Type B pancreatic cell (in vitro differentiated cells): ENCODE data around the gene FGFRL1. TPM values are rescaled to one million over a fixed set of nuclear protein-coding genes. Genes with fewer than 3 reads are reported as not detected.

ENCODE experiments used
- DNase-seq: peaks from one replicate; pipeline ENCODE4 v3.0.0; 2021; ENCODE audit warnings: mixed read lengths; ENCODE audit not compliant: unreplicated experiment; ENCODE audit errors: extremely low spot score
- H3K27ac Mint-ChIP-seq: 2 replicates; pipeline ENCODE4 v1.8.0; 2021; ENCODE audit warnings: mild to moderate bottlenecking, mixed read lengths
- H3K27me3 Mint-ChIP-seq: 2 replicates; pipeline ENCODE4 v1.8.0; 2021; ENCODE audit warnings: mixed read lengths
- H3K36me3 Mint-ChIP-seq: 2 replicates; pipeline ENCODE4 v1.8.0; 2021; ENCODE audit warnings: mixed read lengths
- H3K4me1 Mint-ChIP-seq: one replicate; pipeline ENCODE4 v1.8.0; 2021; ENCODE audit warnings: mixed read lengths; ENCODE audit not compliant: unreplicated experiment
- H3K4me3 Mint-ChIP-seq: 2 replicates; pipeline ENCODE4 v1.8.0; 2021; ENCODE audit warnings: mild to moderate bottlenecking, mixed read lengths
- H3K9me3 Mint-ChIP-seq: 2 replicates; pipeline ENCODE4 v1.8.0; 2021; ENCODE audit warnings: mixed read lengths
- total RNA-seq: library from RNA; stranded (reverse); gene quantifications from 2 replicates; pipeline ENCODE4 v1.2.1, GENCODE V29; 2021; ENCODE audit warnings: low replicate concordance
- TF ChIP-seq, protein P1 (sequence below): fragments of 200-600 bp; sonication (generic); conservative IDR thresholded peaks from 2 replicates; pipeline ENCODE4 v1.5.0; 2021; ENCODE audit warnings: antibody characterized with exemption, mild to moderate bottlenecking

FGFRL1 gene
- total RNA-seq, 1 donor from 2014 or later: 30.9 TPM

DNA sequence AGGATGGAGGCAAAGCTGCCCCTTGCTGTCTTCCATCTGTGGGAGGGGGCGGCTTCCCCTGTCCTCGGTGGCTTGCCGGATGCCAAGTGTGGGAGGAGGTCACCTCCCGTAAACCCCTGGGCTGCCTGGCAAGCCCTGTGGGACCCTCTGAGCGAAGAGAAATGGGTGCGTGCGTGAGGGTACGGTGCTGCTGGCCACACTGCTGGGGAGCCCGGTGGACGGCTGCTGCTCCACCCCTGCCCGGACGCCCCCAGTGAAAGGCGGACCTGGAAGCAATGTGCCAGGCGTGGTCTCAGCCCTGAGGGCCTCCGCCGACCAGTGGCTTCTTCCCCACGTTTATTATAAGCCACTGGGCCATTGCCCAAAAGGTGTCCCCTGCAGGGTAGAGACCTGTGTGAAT, 29.1 kb upstream of the FGFRL1 start:
- Mint-ChIP-seq H3K27me3 (no peaks in the 10 kb centered on the region), H3K9me3 (no peaks in the 10 kb centered on the region), H3K27ac (no peak overlapping the region), H3K36me3 (no peaks in the 10 kb centered on the region), H3K4me3 (no peak overlapping the region), H3K4me1 (peaks cover 12% of the 10 kb centered on the region)
- TF ChIP-seq, protein P1, sequence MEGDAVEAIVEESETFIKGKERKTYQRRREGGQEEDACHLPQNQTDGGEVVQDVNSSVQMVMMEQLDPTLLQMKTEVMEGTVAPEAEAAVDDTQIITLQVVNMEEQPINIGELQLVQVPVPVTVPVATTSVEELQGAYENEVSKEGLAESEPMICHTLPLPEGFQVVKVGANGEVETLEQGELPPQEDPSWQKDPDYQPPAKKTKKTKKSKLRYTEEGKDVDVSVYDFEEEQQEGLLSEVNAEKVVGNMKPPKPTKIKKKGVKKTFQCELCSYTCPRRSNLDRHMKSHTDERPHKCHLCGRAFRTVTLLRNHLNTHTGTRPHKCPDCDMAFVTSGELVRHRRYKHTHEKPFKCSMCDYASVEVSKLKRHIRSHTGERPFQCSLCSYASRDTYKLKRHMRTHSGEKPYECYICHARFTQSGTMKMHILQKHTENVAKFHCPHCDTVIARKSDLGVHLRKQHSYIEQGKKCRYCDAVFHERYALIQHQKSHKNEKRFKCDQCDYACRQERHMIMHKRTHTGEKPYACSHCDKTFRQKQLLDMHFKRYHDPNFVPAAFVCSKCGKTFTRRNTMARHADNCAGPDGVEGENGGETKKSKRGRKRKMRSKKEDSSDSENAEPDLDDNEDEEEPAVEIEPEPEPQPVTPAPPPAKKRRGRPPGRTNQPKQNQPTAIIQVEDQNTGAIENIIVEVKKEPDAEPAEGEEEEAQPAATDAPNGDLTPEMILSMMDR: no peak
- no peak for DNase-seq

DNA sequence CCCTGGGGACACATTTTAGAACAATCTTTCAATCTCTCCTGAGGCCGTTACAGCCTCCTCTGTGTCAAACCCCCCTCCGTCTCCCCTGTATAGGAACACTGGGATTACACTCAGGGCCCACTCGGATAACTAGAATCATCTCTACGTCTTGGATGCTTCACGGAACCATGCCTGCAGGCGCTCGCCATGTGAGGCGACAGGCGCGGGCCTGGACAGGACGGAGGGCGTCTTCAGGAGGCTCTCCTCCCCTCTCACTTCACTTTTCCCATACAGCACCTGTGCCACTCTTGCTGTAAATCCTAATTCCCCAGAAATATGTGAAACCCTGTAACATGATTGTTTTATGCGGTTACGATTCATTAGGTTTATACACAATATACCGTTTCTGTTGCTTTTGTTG, 28.6 kb upstream of the FGFRL1 start:
- Mint-ChIP-seq H3K27me3 (no peaks in the 10 kb centered on the region), H3K4me1 (peaks cover 12% of the 10 kb centered on the region), H3K9me3 (no peaks in the 10 kb centered on the region), H3K36me3 (no peaks in the 10 kb centered on the region), H3K4me3 (no peak overlapping the region), H3K27ac (no peak overlapping the region)
- no peak for DNase-seq
- TF ChIP-seq, protein P1: no peak

DNA sequence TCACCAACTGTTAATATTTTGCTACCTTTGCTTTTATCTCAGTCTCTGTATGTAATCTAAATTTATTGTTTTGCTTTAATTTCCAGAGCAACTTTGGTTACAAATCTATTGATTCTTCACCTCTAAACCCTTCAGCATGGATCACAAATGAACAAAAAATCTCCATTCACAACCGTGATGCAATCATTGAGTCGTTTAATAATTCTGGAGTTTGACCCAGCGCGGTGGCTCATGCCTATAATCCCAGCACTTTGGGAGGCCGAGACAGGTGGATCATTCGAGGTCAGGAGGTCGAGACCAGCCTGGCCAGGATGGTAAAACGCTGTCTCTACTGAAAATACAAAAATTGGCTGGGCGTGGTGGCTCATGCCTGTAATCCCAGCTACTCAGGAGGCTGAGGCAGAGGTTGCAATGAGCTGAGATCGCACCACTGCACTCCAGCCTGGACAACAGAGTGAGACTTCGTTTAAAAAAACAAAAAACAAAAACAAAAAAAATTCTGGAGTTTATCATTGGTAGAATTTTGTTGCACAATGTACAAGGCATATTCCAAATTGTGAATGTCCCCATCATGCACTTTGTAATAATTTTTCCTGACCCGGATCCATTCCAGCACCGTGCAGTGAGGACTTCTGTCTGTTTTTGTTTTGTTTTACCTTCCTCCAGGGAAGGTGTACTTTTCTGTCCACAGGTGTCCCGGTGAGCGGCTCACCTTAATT, 26.9 kb upstream of the FGFRL1 start:
- peak overlapping the region; percentile 71 for H3K4me3 Mint-ChIP-seq
- no peaks in the 10 kb centered on the region for H3K27me3 Mint-ChIP-seq
- TF ChIP-seq, protein P1: no peak
- H3K4me1 Mint-ChIP-seq: peaks cover 12% of the 10 kb centered on the region
- H3K9me3 Mint-ChIP-seq: no peaks in the 10 kb centered on the region
- H3K27ac Mint-ChIP-seq: no peak overlapping the region
- no peak for DNase-seq
- H3K36me3 Mint-ChIP-seq: no peaks in the 10 kb centered on the region

DNA sequence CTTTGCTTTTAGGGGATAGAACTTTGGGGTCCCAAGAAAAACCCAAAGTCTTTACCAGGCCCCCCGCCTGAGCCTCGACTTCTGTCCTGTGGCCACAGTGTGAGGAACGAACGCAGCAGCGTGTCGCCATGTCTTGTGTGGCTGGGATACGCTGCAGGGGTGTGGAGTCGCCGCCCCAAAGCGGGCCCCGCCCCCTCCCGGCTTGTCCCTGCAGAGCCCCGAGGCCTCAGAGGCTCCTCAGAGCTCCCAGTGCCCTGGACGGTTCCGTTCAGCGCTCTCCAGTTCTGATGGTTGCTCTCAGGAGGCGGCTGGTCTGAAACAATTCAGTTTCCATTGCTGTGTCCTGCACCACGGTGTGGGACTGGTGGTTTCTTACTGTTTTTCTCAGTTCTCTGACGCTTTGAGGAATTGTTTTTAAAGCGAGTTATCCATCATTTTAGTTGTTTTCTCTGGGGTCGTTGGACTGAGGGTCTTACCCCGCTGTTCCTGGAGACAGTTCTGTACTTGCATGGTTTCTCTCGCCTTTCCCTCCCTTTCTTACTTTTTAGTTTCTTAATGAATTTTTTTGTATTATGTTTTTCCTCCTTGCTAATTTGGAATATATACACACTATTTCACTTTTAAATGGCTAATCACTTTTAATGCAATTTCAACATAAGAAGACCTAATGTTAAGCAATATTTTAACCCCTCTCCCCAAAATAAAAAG, 26.1 kb upstream of the FGFRL1 start:
- H3K9me3 Mint-ChIP-seq: no peaks in the 10 kb centered on the region
- no peaks in the 10 kb centered on the region for H3K36me3 Mint-ChIP-seq
- peak overlapping the region; percentile 71 for H3K4me3 Mint-ChIP-seq
- DNase-seq: no peak
- H3K27me3 Mint-ChIP-seq: no peaks in the 10 kb centered on the region
- H3K4me1 Mint-ChIP-seq: peaks cover 12% of the 10 kb centered on the region
- H3K27ac Mint-ChIP-seq: no peak overlapping the region
- TF ChIP-seq, protein P1: no peak

DNA sequence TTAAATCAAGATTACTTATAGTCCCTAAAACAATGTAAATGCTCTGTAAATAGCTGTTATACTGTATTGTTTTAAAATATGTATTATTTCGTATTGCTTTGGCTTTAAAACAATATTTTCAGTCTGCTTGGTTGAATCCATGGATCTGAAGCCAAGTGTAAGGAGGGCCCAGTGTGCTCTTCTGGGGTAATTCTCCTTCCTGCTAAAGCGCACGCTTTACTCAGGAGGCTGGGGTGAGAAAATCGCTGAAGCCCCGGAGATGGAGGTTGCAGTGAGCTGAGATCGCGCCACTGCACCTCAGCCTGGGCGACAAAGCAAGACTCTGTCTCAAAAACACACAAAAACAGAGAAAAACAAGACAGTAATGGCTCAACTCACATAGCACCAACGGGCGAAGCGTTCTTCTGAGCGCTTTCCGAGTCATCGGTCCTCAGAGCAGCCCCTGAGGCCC, 25.0 kb upstream of the FGFRL1 start:
- Mint-ChIP-seq H3K27ac (peak overlapping the region; percentile 74), H3K4me1 (peaks cover 12% of the 10 kb centered on the region), H3K27me3 (no peaks in the 10 kb centered on the region), H3K9me3 (no peaks in the 10 kb centered on the region), H3K4me3 (peak overlapping the region; percentile 93), H3K36me3 (no peaks in the 10 kb centered on the region)
- DNase-seq: no peak
- TF ChIP-seq, protein P1: no peak
